Activated CD8-positive, alpha-beta T cell treated with anti-CD3 and anti-CD28 coated beads, Interleukin-2, amount 10 ng/mL, durations not matched to agents 7 days and 5 days (primary cell): ENCODE measurements around the gene BEST2. TPM values are rescaled to one million over a fixed set of nuclear protein-coding genes. Genes with fewer than 3 reads are reported as not detected.

ENCODE experiments used
- ATAC-seq: fragments of 150-1000 bp; cut with Tn5 transposase; one replicate; pipeline ENCODE4 v1.10.0; 2021; ENCODE audit warnings: moderate library complexity
- CTCF ChIA-PET: fragments of 350-600 bp; sonication (Branson Sonifier 250); formaldehyde crosslinking; loops from one replicate; lab custom pipeline; 2021; ENCODE audit warnings: antibody characterized with exemption; lab: Charles Lee
- POLR2A ChIA-PET: fragments of 350-600 bp; sonication (Branson Sonifier 250); formaldehyde crosslinking; loops from one replicate; lab custom pipeline; 2021; ENCODE audit warnings: antibody characterized with exemption; lab: Charles Lee
- DNase-seq: peaks from one replicate; pipeline ENCODE4 v3.0.0-alpha.2; 2020
- H3K27ac Mint-ChIP-seq: one replicate; pipeline ENCODE4 v1.8.0; 2021; ENCODE audit warnings: mild to moderate bottlenecking, mixed read lengths
- H3K27me3 Mint-ChIP-seq: one replicate; pipeline ENCODE4 v1.8.0; 2021; ENCODE audit warnings: low read depth, mixed read lengths
- H3K36me3 Mint-ChIP-seq: one replicate; pipeline ENCODE4 v1.8.0; 2021; ENCODE audit warnings: low read depth, mixed read lengths
- H3K4me1 Mint-ChIP-seq: one replicate; pipeline ENCODE4 v1.8.0; 2021; ENCODE audit warnings: low read depth, mixed read lengths
- H3K4me3 Mint-ChIP-seq: one replicate; pipeline ENCODE4 v1.8.0; 2021; ENCODE audit warnings: mild to moderate bottlenecking, mixed read lengths
- H3K9me3 Mint-ChIP-seq: one replicate; pipeline ENCODE4 v1.8.0; 2022; ENCODE audit warnings: mixed read lengths; ENCODE audit not compliant: insufficient read depth
- total RNA-seq, 2 experiments: library from RNA; stranded (reverse); gene quantifications; one replicate each; pipeline ENCODE4 v1.2.3, GENCODE V29; 2021

BEST2 gene
- total RNA-seq, 2 experiments from 2014 or later: not detected

DNA sequence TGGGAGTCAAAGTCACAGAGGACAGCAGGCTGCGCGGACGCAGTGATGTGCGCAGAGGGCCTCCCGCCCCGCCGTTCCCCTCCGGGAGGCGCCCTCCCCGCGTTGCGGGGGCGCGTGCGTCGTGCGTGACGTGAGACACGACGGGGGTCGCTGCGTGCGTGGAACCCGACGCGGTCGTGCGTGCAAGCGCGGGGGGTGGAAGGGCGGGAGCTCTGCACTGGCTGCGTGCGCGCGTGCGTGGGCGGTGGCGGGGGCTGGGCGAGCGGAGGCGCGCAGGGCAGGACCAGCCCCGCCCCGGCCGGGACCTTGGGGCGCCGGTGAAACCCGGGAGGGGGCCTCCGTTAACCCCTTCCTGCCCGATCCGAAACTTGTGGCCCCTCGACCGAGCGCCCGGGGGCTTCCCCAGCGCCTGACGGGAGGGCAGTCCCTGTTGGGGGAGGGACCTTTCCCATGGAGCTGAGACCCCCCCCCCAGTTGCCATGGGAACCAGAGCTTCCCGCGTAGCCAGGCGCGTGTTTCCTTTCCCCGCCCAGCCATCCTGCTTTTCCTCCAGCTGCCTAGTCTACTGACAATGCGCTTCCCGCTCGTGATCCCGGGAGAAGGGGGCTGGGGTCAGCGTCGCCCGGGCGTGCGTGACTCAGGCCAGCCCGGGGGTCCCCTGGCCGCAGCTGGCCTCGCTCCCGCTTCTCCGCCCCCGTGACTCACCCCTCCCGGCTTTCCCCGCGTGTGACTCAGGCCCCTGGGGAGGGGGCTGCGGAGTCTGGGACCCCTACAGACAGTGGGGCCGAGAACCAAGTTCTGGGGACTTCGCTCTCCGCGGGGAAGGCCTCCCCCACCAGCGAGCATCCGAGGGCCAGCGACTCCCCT, 31.1 kb downstream of the BEST2 start:
- POLR2A ChIA-PET: interaction anchor here (0.6 to 15.2 kb wide), 4 partner anchors 9 to 1687 kb away, joined by 3 to 380 read pairs (median 4); partner anchors contain the start of gene JUNB
- no peaks in the 10 kb centered on the region for H3K27me3 Mint-ChIP-seq

DNA sequence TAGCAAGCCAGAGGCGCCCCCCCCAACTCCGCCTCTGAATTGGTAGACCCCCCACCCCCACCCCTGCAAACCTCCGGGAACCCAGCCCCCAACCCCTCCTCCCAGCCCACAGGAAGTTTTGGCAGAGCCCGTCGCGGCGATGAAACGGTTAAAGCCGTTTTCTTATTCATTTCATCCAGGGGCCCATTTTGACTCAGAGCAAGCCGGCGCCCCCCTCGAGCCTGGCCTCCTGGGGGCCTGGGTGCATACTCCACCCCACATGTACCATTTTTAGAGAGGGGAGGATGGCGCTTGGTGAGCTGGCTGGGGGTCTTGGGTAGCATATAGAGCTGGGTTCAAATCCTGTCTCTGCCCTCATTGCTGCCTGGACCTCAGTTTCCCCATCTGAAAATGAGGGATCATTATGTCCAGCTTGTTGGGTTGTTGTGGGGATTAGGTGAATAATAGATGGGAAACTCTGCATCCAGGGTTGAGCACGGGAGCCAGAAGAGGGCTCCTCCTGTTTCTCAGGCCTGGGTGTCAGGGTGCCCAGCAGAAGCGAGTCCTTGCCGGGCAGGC, 31.8 kb downstream of the BEST2 start:
- peak overlapping the region; percentile 82 for H3K4me3 Mint-ChIP-seq
- H3K36me3 Mint-ChIP-seq: no peaks in the 10 kb centered on the region
- peak; percentile 61 for DNase-seq
- ChIA-PET CTCF (interaction anchor here (1.1 to 1.9 kb wide), 3 partner anchors 8 to 12 kb away, joined by 4 to 23 read pairs (median 17); partner anchors contain the start of gene JUNB), POLR2A (interaction anchor here (0.9 to 15.2 kb wide), 2 partner anchors 10 to 11 kb away, joined by 4 to 380 read pairs; partner anchors contain the start of gene JUNB)
- ATAC-seq: no peak
- H3K27me3 Mint-ChIP-seq: no peaks in the 10 kb centered on the region
- peak overlapping the region; percentile 82 for H3K27ac Mint-ChIP-seq
- H3K9me3 Mint-ChIP-seq: no peaks in the 10 kb centered on the region
- H3K4me1 Mint-ChIP-seq: peaks cover 40% of the 10 kb centered on the region

More for the DNA sequence above, 31.1 kb downstream of the BEST2 start:
- ATAC-seq (peak; percentile 51), DNase-seq (peak; percentile 87)
- H3K4me1 Mint-ChIP-seq: peaks cover 42% of the 10 kb centered on the region
- H3K4me3 Mint-ChIP-seq: peak overlapping the region; percentile 82
- no peaks in the 10 kb centered on the region for H3K36me3 Mint-ChIP-seq
- peak overlapping the region; percentile 98 for H3K27ac Mint-ChIP-seq
- CTCF ChIA-PET: interaction anchor here (1.1 to 1.9 kb wide), 3 partner anchors 9 to 13 kb away, joined by 4 to 23 read pairs (median 17); partner anchors contain the start of gene JUNB
- H3K9me3 Mint-ChIP-seq: no peaks in the 10 kb centered on the region

DNA sequence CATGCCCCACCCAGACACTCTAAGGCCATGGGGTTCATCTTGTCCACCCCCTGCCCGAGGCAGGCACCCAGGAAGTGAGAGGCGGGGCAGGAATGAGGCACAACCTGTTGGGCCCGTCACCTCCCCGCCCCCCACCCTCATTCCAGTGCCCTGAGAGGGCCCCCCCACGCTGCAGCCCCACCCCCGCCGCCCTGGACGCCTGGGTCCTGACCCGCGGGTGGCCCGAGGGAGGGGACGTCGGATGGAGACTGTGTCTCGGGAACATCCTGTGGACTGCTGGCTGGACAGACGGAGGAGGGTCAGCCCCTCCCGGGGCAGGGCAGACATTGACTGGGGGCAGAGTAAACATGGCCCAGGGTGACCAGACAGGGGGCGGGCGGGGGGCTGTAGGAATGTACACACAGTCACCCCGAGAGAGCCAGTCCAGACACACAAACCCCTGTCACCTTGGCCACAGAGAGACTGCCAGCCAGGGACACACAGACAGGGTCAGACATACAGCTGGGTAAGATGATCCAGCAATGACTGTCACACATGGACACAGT, 32.3 kb downstream of the BEST2 start:
- no peaks in the 10 kb centered on the region for H3K9me3 Mint-ChIP-seq
- ATAC-seq: no peak
- H3K4me3 Mint-ChIP-seq: peak overlapping the region; percentile 47
- peaks cover 38% of the 10 kb centered on the region for H3K4me1 Mint-ChIP-seq
- peak overlapping the region; percentile 82 for H3K27ac Mint-ChIP-seq
- no peaks in the 10 kb centered on the region for H3K36me3 Mint-ChIP-seq
- DNase-seq: no peak
- no peaks in the 10 kb centered on the region for H3K27me3 Mint-ChIP-seq
- POLR2A ChIA-PET: interaction anchor here (15.2 kb wide), 1 partner anchor 10 kb away, joined by 380 read pairs; the partner anchor contains the start of gene JUNB
- CTCF ChIA-PET: interaction anchor here (1.8 kb wide), 1 partner anchor 11 kb away, joined by 17 read pairs; no protein-coding TSS in a partner anchor

DNA sequence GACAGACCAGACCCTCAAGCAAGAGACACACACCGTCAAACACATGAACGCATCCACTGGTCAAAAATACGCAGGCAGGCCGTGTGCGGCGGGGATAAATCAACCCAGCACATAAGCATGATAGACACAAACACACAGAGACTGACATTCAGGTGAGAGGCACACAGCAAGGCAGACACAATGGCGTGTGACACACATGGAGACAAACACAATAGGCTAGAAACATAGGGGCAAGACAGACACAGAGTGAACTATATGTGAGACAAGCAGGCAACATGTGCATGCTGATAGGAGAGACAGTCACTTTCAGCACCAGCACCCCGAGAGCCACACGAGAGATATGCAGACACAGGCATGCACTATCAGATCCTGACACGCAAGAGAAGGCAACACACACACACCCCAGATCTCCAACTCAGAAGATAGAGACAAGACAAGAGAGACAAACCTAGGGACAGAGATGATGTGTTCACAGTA, 32.8 kb downstream of the BEST2 start:
- peak; percentile 44 for DNase-seq
- ChIA-PET POLR2A (no interaction called here), CTCF (no interaction called here)

DNA sequence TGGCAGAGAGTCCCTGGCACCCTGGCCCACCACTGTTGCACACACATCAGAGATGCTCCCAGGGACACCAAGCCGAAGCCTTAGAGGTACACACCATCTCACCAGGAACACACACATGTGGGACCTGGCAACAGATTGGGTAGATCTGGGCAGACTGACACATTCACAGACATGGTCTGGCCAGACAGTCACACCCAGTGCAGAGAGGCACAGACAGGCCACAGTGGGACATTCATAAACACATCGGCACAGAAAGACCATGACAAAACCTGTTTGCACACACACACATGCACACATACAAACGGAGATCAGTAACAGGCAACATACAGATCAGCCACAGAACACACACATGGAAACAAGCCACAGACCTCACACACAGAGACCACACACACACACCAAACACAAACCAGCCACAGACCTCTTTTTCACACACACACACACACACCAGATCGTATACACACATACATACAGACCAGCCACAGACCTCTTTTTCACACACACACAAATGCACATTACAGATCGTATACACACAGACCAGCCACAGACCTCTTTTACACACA, 33.4 kb downstream of the BEST2 start:
- CTCF ChIA-PET: interaction anchor here (1.1 kb wide), 1 partner anchor 8 kb away, joined by 8 read pairs; no protein-coding TSS in a partner anchor
- ATAC-seq (peak; percentile 4), DNase-seq (peak; percentile 56)
- Mint-ChIP-seq H3K4me1 (peaks cover 33% of the 10 kb centered on the region), H3K27me3 (no peaks in the 10 kb centered on the region), H3K9me3 (no peaks in the 10 kb centered on the region), H3K27ac (no peak overlapping the region), H3K36me3 (no peaks in the 10 kb centered on the region), H3K4me3 (no peak overlapping the region)
- POLR2A ChIA-PET: interaction anchor here (0.7 kb wide), 1 partner anchor 153 kb away, joined by 3 read pairs; no protein-coding TSS in a partner anchor

More for the DNA sequence above, 32.8 kb downstream of the BEST2 start:
- no peak overlapping the region for H3K27ac Mint-ChIP-seq
- ATAC-seq: peak; percentile 14
- H3K9me3 Mint-ChIP-seq: no peaks in the 10 kb centered on the region
- H3K36me3 Mint-ChIP-seq: no peaks in the 10 kb centered on the region
- peaks cover 38% of the 10 kb centered on the region for H3K4me1 Mint-ChIP-seq
- H3K27me3 Mint-ChIP-seq: no peaks in the 10 kb centered on the region
- H3K4me3 Mint-ChIP-seq: no peak overlapping the region

DNA sequence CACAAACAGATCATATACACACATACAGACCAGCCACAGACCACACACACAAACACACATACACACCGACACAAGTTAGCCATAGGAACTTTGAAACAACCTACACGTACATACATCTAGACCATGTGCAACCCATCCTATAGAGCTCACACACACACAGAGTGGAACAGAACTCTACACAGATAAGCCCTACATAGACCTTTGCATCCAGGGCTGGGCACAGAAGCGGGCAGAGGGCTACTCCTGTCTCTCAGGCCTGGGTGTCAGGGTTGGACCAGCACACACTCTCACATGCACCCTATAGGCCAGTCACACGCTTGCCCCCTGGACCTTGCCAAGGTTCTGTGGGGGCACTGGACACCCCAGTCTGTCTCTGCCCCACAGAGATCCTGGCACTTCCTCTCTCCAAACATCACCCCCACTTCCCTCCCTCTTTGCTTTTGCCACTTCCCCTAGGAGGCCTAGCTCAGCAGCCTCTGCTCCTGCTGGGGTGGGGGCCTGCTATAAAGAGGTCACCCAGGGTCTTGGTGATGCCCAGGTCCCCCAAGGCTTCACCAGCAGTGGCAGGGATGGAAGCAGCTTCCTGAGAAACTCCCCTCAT, 33.9 kb downstream of the BEST2 start:
- Mint-ChIP-seq H3K27ac (no peak overlapping the region), H3K36me3 (no peaks in the 10 kb centered on the region), H3K4me1 (peaks cover 34% of the 10 kb centered on the region), H3K9me3 (no peaks in the 10 kb centered on the region), H3K4me3 (no peak overlapping the region), H3K27me3 (no peaks in the 10 kb centered on the region)
- DNase-seq: no peak
- ChIA-PET CTCF (interaction anchor here (1.0 to 1.1 kb wide), 2 partner anchors 8 to 11 kb away, joined by 3 to 8 read pairs; no protein-coding TSS in a partner anchor), POLR2A (interaction anchor here (0.7 to 1.1 kb wide), 4 partner anchors 8 to 152 kb away, joined by 3 to 4 read pairs (median 4); partner anchors contain the start of gene GCDH)
- no peak for ATAC-seq

DNA sequence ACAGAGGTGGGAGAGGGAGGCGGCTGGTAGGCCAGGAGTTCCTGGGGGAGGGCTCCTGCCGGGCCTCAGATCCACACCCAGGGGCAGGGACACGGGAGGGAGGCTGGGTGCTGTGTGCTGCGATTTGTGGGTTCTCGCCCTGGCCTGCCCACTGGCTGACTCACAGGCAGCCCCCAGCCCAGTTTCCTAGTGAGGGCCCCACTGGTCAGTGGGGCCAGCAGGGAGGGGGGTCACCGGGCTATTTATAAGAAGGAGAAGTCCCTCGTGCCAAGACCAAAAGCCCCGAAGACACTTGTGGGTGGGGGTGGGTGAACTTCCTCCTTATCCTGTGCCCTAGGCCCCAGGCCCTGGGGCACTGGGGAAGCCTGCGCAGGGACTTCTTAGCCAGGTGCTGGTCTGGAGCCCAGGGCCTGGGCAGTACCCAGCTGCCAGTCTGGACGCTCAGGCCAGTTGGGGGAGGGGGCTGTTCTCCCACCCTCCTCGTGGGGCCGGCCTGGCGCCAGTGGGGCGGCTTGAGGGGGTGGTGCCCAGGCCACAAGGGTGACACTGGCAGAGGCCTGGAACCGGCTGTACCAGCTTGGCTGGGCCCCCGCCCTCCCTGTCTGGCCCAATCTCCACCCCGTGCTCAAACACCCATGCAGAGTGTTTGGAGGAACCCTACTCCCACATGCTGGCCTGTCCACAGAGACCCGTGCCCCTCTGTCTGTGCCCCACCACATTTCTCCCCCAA, 34.7 kb downstream of the BEST2 start:
- Mint-ChIP-seq H3K9me3 (no peaks in the 10 kb centered on the region), H3K36me3 (no peaks in the 10 kb centered on the region), H3K4me1 (peaks cover 40% of the 10 kb centered on the region), H3K4me3 (no peak overlapping the region), H3K27ac (peak overlapping the region; percentile 48), H3K27me3 (no peaks in the 10 kb centered on the region)
- ChIA-PET CTCF (interaction anchor here (1.0 to 3.4 kb wide), 4 partner anchors 8 to 10 kb away, joined by 3 to 31 read pairs (median 8); no protein-coding TSS in a partner anchor), POLR2A (interaction anchor here (0.7 to 1.1 kb wide), 3 partner anchors 9 to 105 kb away, joined by 3 to 4 read pairs (median 4); partner anchors contain the start of gene GCDH)
- DNase-seq (no peak), ATAC-seq (no peak)

DNA sequence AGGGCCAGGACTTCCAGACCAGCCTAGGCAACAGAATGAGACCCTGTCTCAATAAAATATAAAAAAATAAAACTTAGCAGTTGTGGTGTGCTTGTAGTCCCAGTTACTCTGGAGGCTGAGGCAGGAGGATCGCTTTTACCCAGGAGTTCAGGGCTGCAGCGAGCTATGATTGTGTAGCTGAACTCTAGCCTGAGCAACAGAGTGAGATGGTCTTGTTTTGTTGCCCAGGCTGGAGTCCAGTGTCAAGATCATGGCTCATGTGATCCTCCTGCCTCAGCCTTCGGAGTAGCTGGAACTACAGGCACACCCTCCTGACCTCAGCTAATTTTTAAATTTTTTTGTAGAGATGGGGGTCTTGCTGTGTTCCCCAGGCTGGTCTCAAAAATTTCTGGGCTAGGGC, 35.4 kb downstream of the BEST2 start:
- ChIA-PET CTCF (interaction anchor here (1.7 to 3.4 kb wide), 2 partner anchors 9 kb away, joined by 8 to 31 read pairs; no protein-coding TSS in a partner anchor), POLR2A (interaction anchor here (2.9 kb wide), 1 partner anchor 9 kb away, joined by 20 read pairs; no protein-coding TSS in a partner anchor)
- Mint-ChIP-seq H3K4me1 (peaks cover 34% of the 10 kb centered on the region), H3K27ac (peak overlapping the region; percentile 48), H3K4me3 (no peak overlapping the region), H3K9me3 (no peaks in the 10 kb centered on the region), H3K36me3 (peaks cover 3% of the 10 kb centered on the region), H3K27me3 (no peaks in the 10 kb centered on the region)
- DNase-seq (no peak), ATAC-seq (no peak)

DNA sequence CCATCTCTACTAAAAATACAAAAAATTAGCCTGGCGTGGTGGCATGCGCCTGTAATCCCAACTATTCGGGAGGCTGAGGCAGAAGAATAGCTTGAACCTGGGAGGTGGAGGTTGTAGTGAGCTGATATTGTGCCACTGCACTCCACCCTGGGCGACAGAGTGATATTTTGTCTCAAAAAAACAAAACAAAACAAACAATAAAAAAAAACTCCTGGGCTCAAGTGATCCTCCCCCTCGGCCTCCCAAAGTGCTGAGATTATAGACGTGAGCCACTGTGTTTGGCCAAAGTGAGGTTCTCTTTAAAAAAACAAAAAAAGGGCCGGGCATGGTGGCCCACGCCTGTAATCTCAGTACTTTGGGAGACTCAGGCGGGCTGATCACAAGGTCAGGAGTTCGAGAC, 35.9 kb downstream of the BEST2 start:
- no peak for ATAC-seq
- POLR2A ChIA-PET: interaction anchor here (2.9 kb wide), 1 partner anchor 9 kb away, joined by 20 read pairs; no protein-coding TSS in a partner anchor
- H3K27ac Mint-ChIP-seq: no peak overlapping the region

More for the DNA sequence above, 35.9 kb downstream of the BEST2 start:
- no peak overlapping the region for H3K4me3 Mint-ChIP-seq
- H3K36me3 Mint-ChIP-seq: peaks cover 4% of the 10 kb centered on the region
- CTCF ChIA-PET: interaction anchor here (1.7 to 3.4 kb wide), 2 partner anchors 9 kb away, joined by 8 to 31 read pairs; no protein-coding TSS in a partner anchor
- no peak for DNase-seq
- H3K9me3 Mint-ChIP-seq: no peaks in the 10 kb centered on the region
- no peaks in the 10 kb centered on the region for H3K27me3 Mint-ChIP-seq
- H3K4me1 Mint-ChIP-seq: peaks cover 31% of the 10 kb centered on the region
